ENCODE measurements around the gene IFNG. TPM values are rescaled to one million over a fixed set of nuclear protein-coding genes. Genes with fewer than 3 reads are reported as not detected.
"Not testable (repeated sequence)": the region's sequence is repeated elsewhere in the genome, so short reads cannot be mapped to it uniquely, and the experiment has no call there.

The IFNG gene
- total RNA-seq, 1 experiment from 2014 or later, result not detected

GRCh38 chr12:68175557-68176061 is 16.1 kb upstream of the IFNG start:
- no peak overlapping the region for H3K23ac ChIP-seq (ENCODE audit: insufficient read length, low read depth, low read length)
- H3K27me3 ChIP-seq (ENCODE audit: insufficient read depth, low read length), result no peaks in the 10 kb centered on the region
- no peak overlapping the region for H3K27ac ChIP-seq (ENCODE audit: insufficient read length, low read depth, low read length)
- no peaks in the 10 kb centered on the region for H3K9me3 ChIP-seq (ENCODE audit: control insufficient read depth, low read depth, low read length)
- no peak overlapping the region for H2BK20ac ChIP-seq (ENCODE audit: low read depth, low read length, poor library complexity, severe bottlenecking)
- H4K8ac ChIP-seq (replicated peaks; ENCODE audit: insufficient read length, low read depth, low read length), result no peak overlapping the region
- H3K14ac ChIP-seq (ENCODE audit: insufficient read depth, low read length), result no peak overlapping the region
- no peak overlapping the region for H3K18ac ChIP-seq (ENCODE audit: insufficient read length, low read depth, low read length)
- no peaks in the 10 kb centered on the region for H3K23me2 ChIP-seq (ENCODE audit: insufficient read length, low read depth, low read length, poor library complexity, severe bottlenecking)
- Mint-ChIP-seq H3K36me3 (ENCODE audit: insufficient read depth in 1 of 3, low read depth in 3 of 3) (no peaks in the 10 kb centered on the region; a peak in 1 of 7 replicates), H3K4me1 (peaks cover 4 to 7% of the 10 kb centered on the region in 2 experiments), H3K9me3 (peaks cover 0 to 2% of the 10 kb centered on the region in 2 experiments; a peak in 1 of 5 replicates), H3K27me3 (ENCODE audit: low read depth) (no peaks in the 10 kb centered on the region), H3K4me3 (no peak overlapping the region), H3K27ac (no peak overlapping the region)
- WGBS (ENCODE audit: extremely low coverage, insufficient read length, low lambda C conversion rate), result no CpG with 5 or more reads among the region's 4 CpGs
- no peak overlapping the region for H4K5ac ChIP-seq (ENCODE audit: insufficient read length, low read depth, low read length)
- H3K4me1 ChIP-seq (ENCODE audit: insufficient read depth, low read length), result no peaks in the 10 kb centered on the region
- no peak overlapping the region for H2BK5ac ChIP-seq (ENCODE audit: insufficient read length, low read length)
- no peaks in the 10 kb centered on the region for H3K79me2 ChIP-seq (ENCODE audit: insufficient read depth, low read length)
- DNase-seq, result no peak
- H3K9ac ChIP-seq (ENCODE audit: extremely low read depth, insufficient read length, low read length), result no peak overlapping the region
- no peak overlapping the region for H2AK5ac ChIP-seq (ENCODE audit: insufficient read length, low read length)
- no peak overlapping the region for H2BK120ac ChIP-seq (ENCODE audit: low read depth, low read length, poor library complexity, severe bottlenecking)
- no peak overlapping the region for H3K56ac ChIP-seq (ENCODE audit: insufficient read length, low read depth, low read length)
- H3K79me1 ChIP-seq (ENCODE audit: insufficient read depth, low read depth, low read length, poor library complexity, severe bottlenecking), result no peaks in the 10 kb centered on the region
- H3K4me2 ChIP-seq (ENCODE audit: insufficient read depth, insufficient read length, low read length), result no peak overlapping the region
- H4K20me1 ChIP-seq (ENCODE audit: control insufficient read depth, insufficient read depth, insufficient read length), result no peaks in the 10 kb centered on the region
- TF ChIP-seq, protein P1, sequence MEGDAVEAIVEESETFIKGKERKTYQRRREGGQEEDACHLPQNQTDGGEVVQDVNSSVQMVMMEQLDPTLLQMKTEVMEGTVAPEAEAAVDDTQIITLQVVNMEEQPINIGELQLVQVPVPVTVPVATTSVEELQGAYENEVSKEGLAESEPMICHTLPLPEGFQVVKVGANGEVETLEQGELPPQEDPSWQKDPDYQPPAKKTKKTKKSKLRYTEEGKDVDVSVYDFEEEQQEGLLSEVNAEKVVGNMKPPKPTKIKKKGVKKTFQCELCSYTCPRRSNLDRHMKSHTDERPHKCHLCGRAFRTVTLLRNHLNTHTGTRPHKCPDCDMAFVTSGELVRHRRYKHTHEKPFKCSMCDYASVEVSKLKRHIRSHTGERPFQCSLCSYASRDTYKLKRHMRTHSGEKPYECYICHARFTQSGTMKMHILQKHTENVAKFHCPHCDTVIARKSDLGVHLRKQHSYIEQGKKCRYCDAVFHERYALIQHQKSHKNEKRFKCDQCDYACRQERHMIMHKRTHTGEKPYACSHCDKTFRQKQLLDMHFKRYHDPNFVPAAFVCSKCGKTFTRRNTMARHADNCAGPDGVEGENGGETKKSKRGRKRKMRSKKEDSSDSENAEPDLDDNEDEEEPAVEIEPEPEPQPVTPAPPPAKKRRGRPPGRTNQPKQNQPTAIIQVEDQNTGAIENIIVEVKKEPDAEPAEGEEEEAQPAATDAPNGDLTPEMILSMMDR (conservative IDR thresholded peaks at IDR 0.05), result no peak
- no peak overlapping the region for H2AFZ ChIP-seq (ENCODE audit: low read length)
- H3K4ac ChIP-seq (ENCODE audit: low read depth, low read length), result no peak overlapping the region
- no peak overlapping the region for H2BK15ac ChIP-seq (ENCODE audit: low read depth, low read length)
- no peak overlapping the region for H2BK12ac ChIP-seq (ENCODE audit: insufficient read length, low read depth, low read length)
- H3T11ph ChIP-seq (ENCODE audit: low read length), result no peak overlapping the region
- no peak overlapping the region for H4K91ac ChIP-seq (ENCODE audit: insufficient read length, low read depth, low read length)

DNA sequence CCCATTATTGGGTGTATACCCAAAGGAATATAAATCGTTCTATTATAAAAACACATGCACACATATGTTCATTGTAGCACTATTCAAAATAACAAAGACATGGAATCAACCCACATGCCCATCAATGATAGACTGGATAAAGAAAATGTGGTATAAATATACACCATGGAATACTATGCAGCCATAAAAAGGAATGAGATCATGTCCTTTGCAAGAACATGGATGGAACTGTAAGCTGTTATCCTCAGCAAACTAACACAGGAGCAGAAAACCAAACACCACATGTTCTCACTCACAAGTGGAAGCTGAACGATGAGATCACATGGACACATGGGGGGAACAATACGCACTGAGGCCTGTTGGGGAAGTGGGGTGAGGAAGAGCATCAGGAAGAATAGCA is 15.2 kb upstream of the IFNG start:
- H2BK5ac ChIP-seq (ENCODE audit: insufficient read length, low read length); H3K27me3 ChIP-seq (ENCODE audit: insufficient read depth, low read length); H3K4me1 Mint-ChIP-seq; H3K4ac ChIP-seq (ENCODE audit: low read depth, low read length); DNase-seq; H4K5ac ChIP-seq (ENCODE audit: insufficient read length, low read depth, low read length); H2AFZ ChIP-seq (ENCODE audit: low read length); H2BK20ac ChIP-seq (ENCODE audit: low read depth, low read length, poor library complexity, severe bottlenecking); H3K27me3 Mint-ChIP-seq (ENCODE audit: low read depth); H3K23me2 ChIP-seq (ENCODE audit: insufficient read length, low read depth, low read length, poor library complexity, severe bottlenecking); H4K20me1 ChIP-seq (ENCODE audit: control insufficient read depth, insufficient read depth, insufficient read length); H3K23ac ChIP-seq (ENCODE audit: insufficient read length, low read depth, low read length); H4K91ac ChIP-seq (ENCODE audit: insufficient read length, low read depth, low read length); H3K79me1 ChIP-seq (ENCODE audit: insufficient read depth, low read depth, low read length, poor library complexity, severe bottlenecking); H2BK12ac ChIP-seq (ENCODE audit: insufficient read length, low read depth, low read length); H2AK5ac ChIP-seq (ENCODE audit: insufficient read length, low read length); H2BK120ac ChIP-seq (ENCODE audit: low read depth, low read length, poor library complexity, severe bottlenecking); H3K27ac Mint-ChIP-seq; H3K4me2 ChIP-seq (ENCODE audit: insufficient read depth, insufficient read length, low read length); H3K9me3 Mint-ChIP-seq; H3K4me1 ChIP-seq (ENCODE audit: insufficient read depth, low read length); H2BK15ac ChIP-seq (ENCODE audit: low read depth, low read length); H3K56ac ChIP-seq (ENCODE audit: insufficient read length, low read depth, low read length); H3K9me3 ChIP-seq (ENCODE audit: control insufficient read depth, low read depth, low read length); H3K79me2 ChIP-seq (ENCODE audit: insufficient read depth, low read length); H4K8ac ChIP-seq (replicated peaks; ENCODE audit: insufficient read length, low read depth, low read length); H3K27ac ChIP-seq (ENCODE audit: insufficient read length, low read depth, low read length); H3T11ph ChIP-seq (ENCODE audit: low read length); H3K14ac ChIP-seq (ENCODE audit: insufficient read depth, low read length); H3K36me3 Mint-ChIP-seq (ENCODE audit: insufficient read depth in 1 of 3, low read depth in 3 of 3); H3K18ac ChIP-seq (ENCODE audit: insufficient read length, low read depth, low read length); H3K4me3 Mint-ChIP-seq; H3K9ac ChIP-seq (ENCODE audit: extremely low read depth, insufficient read length, low read length): not testable (repeated sequence)
- no CpG with 5 or more reads among the region's 3 CpGs for WGBS (ENCODE audit: extremely low coverage, insufficient read length, low lambda C conversion rate)

Data from H9 (cell line).